Measurements from ENCODE around the gene TTC39C.

TTC39C gene

DNA sequence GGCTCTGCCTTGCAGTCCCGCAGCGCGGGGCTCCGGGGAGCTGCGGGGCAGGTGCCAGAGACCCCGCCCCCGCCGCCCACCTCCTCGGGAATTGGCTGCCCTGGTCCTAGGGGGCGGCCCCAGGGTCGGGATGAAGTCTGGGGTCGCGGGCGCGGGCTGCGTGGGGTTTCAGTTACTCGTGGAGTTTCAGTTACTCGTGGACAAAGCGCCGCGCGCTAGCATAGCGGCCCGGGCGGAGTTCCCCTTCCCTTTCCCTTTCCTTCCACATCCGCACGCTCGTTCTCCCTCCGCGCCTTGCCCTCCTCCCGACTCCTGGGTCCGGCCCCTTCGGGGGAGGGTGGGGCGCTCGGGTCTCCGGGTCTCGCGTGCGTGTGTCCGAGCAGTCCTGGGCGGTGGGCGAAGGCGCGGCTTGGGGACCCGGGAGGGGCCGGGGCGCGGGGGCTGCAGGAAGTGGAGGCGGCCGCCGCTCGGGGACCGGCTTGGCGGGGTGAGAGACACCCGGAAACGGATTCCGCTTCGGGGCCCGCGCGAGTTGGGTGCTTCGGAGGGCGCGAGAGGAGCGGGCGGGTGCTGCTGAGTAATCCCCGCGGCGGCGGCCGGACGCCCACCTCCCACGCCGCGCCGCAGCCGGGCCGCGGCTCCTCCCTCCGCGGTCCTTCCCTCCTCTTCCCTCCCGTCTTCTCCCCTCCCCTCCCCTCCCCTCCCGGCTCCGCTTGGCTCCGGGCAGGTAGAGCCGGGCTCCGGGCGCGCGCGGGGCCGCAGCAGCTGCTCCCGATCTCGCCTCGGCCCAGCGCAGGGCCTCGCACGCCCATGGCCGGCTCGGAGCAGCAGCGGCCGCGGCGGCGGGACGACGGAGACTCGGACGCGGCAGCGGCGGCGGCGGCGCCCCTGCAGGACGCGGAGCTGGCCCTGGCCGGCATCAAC lies at the start of gene TTC39C:
TTC39C (plus strand) TSS at position 693 of the 924 bp plus-strand sequence; CDS start at position 811, 118 bp downstream.
- DNase-seq: peak; percentile 74

DNA sequence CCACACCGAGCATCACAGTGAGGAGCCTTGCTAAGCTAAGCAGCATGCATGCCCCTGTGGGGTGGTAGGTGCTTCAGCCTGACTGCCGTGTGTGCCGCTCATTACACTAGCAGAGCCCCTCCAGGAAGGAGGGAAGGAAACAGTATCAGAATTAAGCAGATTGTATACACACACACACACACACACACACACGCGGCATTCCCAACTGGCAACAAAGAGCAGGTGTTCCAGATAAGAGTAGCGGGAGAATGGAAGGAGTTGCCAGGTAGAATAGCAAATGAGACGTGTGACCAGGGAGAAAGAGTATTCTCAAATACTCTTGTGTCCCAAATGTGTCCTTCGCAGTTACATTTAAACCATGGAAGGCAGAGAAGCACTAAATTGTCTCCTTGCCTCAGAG lies 47.6 kb upstream of the TTC39C start:
- no peak for DNase-seq

DNA sequence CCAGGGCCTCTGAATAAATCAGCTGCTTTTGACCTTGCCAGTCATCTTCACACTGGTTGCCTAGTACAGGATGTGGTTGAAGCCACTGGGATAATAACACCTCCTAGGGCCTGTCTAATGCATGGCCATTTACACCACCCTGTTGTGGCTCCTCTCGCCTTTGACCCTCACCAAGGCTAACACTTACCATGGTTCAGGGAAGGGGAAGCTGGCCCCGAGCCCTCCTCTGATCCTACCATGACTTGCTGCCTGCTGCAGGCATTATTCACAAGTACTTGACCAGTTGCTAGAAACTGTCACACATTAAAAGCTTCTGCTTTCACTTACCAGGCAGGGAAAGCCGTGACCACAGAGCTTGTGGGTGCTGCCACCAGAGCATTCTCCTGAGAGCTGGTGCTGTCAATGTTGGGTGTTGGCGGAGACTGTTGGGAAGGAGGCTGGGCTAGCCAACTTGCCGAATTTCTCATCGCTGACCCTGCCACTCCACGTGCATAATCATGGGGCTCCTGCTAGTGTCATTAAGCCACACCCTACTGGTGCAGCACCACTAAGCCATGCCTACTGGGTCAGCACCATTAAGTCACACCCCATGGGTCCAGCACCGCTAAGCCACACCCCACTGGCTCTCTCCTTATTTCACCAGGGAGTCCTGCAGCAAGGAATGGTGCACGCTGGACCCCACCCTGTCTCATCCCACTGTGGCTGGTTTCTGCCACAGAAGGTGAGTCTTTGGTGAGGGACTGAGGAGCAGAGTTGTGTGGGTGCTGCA lies 47.0 kb upstream of the TTC39C start:
- peak; percentile 23 for DNase-seq

DNA sequence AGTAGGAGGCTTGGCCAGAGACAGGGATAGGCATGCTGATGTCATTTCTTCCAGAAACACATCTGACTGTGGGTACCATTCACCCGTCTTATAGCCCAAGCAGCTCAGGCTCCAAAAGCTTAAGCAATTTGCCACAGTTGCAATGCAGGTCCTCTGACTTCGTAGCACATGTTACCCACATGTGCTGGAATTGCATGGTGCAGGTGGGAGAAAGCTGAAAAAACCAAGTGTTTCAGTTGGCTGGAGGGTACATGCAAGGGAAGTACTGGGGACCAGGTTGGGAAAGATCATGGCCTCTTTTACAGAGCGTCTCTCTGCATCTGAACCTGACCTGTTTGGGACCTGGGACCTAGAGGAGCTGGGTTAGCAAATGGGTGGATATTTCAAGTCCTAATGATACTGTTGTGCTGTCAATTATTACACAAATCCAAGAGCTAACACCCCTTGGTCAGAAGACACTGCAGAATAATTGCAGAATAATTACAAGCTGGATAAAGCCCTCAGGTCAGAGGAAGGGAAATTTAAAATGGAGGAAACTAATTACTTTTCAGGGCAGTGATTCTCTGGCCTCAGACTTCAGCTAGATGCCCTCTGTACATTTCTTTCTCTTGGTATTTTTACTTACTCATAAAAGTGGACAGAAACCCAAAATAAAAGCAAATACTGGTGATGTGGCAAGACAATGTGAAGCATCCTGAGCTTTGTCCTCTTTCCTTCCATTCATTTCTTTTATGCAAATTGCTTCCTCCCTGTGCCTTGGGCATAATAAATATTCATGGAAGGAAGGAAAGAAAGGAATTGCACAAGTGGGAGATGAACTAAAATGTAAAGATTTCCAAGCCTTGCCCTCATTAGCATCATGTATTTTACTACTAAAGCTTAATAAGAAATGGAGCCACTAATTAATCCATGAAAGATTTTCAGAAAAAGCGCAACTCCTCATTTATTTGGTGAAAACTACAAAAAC lies 45.6 kb upstream of the TTC39C start:
- no peak for DNase-seq

DNA sequence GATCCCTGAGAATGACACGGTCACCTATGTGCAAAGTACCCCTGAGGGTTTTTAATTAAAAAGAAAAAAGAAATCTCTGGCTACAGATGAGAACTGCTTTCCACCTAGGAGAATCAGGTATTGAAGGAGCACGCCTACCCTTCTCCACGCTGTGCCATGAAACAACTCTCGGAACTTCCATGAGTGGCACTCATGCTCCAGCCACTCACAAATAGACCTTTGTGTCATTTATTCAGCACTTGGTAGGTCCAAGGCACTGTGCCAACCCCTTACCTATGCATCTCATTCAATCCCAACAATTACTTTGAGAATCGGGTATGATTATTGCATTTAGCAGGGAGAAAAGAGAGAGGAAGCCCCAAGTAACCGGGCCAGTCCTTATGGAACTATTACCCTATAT lies 44.9 kb upstream of the TTC39C start:
- no peak for DNase-seq

DNA sequence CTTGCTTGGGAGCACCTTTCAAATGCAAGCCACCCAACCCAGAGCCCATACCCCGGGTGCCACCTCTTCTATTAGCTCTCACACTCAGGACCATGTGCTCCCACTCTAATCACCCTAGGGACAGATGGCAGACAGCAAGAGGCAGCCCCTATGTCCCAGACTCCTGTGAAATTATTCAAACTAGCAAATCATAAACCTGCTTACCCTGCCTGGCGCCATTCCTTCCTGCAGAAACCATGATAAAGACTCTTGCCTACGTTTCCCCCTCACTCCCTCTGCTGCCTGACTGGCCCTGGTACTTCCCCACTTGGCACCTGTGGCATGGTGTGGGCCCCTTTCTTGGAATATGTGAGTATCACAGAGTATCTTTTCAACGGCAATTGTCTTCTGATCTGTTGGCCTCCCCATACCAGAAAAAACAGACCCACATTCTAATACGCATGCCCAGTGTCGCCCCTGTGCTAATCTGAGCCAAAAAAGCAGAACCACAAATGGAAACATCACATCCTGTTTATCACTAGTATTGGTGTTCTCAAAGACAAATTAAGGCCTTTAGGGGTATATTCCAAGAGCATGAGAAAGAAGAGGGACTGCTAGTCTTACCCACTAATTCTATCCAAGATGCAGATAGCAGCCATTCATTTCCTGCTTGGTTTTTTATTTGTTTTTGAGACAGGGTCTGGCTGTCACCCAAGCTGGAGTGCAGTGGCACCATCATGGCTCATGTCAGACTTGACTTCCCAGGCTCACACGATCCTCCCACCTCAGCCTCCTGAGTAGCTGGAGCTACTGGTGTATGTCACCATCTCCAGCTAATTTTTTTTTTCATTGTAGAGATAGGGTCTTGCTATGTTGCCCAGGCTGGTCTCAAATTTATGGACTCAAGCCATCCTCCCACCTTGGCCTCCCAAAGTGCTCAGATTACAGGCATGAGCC lies 44.1 kb upstream of the TTC39C start:
- DNase-seq: peak; percentile 50

DNA sequence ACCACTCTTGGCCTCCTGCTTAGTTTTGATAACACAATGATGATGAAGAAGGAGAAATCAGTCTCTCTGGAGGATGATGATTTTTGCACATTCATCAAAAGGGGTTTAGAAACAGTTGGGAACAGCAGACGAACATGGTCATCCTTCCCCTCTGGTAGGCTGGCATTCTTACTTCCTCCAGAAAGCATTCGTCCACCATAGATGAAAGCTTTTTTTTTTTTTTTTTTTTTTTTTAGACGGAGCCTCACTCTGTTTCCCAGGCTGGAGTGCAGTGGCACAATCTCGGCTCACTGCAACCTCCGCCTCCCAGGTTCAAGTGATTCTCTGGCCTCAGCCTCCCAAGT lies 43.5 kb upstream of the TTC39C start:
- no peak for DNase-seq

DNA sequence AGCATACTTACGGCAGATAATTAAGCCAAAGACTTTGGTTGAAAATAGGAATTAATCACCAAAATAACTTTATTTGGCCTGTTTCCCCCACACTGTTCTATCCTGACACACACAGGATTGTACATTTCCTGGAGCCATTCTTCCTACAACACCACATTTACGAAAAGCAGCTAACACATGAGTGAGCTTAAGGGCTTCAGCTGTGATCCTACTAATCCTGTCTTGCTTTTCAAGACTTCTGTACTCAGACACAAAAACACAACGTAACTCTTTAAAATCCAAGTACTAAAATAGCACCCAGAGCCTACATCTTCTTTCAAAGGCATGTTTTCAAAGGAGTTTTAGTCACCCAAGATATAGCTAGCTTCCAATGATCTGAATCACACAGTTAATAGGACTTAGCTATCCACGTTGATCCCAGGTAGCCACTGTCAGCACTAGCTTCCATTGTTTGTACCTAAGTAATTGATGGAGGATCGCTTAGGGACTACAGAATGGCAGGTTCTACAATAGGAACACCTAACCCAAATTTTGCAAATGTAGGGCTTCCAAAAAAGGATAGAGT lies 42.8 kb upstream of the TTC39C start:
- DNase-seq: no peak

DNA sequence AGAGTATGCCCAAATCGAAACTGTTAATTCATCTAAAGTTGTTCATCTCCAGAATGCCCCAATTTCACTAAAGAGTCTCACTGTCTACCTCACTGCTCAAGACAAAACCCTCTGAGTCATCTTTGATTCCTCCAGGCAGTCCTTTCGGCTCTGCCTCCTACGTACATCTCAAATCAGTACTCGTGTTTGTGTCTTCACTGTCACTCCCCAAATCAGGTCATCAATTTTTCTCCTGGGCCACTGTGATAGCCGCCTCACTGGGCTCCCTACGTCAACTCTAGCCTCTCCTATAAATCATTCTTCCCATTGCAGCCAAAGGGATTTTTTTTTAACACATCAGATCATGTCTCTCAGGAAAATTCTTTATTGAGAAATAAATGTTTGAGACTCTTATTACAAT lies 42.1 kb upstream of the TTC39C start:
- DNase-seq: no peak

DNA sequence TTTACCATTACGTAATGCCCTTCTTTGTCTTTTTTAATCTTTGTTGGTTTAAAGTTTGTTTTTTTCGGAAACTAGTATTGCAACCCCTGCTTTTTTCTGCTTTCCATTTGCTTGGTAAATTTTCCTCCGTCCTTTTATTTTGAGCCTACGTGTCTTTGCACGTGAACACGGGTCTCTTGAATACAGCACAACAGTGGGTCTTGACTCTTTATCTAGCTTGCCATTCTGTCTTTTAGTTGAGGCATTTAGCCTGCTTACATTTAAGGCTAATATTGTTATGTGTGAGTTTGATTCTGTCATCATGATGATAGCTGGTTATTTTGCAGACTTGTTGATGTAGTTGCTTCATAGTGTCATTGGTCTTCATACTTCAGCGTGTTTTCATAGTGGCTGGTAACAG lies 37.5 kb upstream of the TTC39C start:
- DNase-seq: no peak

DNA sequence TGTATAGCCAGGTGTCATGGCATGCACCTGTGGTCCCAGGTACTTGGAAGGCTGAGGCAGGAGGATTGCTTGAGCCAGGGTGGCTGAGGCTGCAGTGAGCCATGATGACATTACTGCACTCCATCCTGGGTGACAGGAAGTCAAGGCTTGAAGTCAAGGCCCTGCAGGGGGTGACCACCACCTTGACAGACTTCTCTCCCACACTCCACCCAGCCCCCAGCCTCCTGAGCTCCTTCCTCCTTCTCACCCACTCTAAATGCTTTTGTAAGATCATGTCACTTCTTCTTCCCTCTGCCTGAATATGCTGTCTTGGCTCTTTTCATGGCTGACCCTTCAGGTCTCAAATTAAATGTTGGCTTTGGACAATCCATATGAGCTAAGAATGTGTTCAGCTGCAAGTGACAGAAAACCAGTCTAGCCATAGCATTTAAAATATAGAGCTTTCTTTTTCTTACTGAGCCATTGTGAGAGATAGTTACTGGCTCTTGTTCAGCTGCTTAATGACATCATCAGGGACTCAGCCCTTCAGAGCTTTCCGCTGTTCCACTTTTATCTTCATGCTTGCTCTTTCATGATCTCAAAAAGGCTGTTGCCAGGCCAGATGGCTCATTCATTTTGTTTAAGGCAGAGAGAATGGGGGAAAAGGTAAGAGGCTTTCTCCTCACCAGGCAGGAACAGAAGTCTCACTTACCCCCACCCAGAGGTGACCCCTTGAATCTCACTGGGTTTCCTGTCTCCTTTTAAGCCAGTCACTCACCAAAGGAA lies 36.7 kb upstream of the TTC39C start:
- no peak for DNase-seq

DNA sequence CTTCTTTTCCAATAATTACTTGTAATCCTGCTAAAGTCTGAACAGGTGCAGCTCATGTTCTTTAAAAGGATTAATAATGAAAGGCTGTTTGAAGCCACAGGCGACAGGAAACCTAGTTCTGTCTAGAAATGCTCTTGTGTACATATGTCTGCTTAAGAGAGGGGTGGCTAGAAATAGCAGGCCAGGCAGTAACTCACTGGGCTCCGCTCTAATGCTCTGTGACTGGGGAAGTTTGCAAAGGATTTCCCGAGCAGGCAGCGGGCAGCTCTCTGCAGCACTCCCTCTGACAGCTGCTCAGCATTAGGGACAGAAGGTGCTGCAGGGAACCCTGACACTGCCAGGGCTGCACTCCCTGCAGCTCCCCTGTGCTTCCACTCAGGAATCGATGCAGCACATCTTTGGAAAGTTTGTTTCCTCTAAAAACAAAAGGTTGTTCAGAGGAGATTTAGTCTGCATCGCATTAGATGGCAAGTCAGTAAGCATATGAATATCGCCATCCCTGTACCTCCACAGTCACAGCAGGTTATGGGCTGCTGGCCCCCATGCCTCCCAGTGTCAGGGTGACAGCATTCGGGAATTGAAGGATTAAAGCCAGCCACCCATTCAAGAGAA lies 33.1 kb upstream of the TTC39C start:
- DNase-seq: no peak

DNA sequence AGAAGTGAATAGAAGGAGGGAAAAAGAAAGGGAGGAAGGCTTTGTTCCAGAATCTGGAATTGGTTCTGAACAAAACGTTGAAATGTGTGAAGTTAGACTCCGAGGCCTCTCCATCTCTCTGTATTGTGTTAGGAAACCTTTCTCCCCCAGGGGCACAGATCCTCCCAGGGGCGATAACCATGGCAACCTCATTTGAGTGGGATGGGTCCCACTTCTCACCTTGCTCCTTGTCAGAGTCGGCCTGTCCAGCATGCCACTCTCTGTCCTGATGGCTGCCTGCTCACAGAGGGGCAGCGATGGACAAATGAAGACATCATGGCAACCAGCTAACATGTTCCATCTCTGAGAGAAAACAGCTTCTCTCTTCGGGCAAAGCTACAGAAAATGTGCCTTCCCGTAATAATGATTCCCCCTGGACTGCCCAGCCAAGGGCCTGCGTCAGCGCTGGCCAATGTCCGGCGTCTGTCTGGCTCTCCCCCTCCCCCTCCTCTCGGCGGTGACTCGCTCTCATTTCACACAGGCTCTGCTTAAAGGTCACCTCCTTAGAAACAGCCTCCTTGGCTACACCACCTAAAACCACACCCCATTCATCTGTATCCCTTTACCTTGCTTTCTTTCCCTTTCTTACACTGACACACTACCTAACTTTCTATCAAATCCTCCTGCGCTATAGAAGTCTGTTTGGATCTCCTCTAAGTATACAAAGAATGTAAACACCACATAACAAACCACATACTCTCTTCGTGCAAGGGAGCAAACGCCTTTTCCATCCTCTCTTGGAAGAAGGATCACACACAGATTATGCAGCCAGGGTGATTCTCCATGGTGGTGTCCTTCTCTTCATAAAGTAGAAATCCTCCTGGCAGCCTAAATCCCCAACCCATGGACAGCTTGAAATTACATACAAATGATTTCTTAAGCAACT lies 32.1 kb upstream of the TTC39C start:
- DNase-seq: no peak

DNA sequence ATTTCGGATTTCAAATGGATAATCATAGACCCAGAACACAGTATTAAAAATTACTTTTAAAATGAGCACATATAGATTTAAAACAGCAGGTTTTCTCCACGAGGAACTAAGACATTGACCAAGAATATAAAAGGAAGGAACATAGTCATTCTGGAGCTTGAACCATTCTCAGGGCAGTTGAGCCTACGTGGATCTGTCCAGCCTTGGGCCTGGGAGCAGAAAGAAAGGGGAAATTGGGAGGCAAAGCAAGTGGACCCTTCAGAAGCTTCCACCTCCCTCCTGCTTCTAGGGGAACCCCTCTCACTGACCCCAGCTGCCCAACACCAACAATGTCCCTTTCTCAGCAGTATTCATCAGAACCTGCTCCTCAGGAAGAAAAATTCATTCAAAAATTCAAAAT lies 31.4 kb upstream of the TTC39C start:
- no peak for DNase-seq

DNA sequence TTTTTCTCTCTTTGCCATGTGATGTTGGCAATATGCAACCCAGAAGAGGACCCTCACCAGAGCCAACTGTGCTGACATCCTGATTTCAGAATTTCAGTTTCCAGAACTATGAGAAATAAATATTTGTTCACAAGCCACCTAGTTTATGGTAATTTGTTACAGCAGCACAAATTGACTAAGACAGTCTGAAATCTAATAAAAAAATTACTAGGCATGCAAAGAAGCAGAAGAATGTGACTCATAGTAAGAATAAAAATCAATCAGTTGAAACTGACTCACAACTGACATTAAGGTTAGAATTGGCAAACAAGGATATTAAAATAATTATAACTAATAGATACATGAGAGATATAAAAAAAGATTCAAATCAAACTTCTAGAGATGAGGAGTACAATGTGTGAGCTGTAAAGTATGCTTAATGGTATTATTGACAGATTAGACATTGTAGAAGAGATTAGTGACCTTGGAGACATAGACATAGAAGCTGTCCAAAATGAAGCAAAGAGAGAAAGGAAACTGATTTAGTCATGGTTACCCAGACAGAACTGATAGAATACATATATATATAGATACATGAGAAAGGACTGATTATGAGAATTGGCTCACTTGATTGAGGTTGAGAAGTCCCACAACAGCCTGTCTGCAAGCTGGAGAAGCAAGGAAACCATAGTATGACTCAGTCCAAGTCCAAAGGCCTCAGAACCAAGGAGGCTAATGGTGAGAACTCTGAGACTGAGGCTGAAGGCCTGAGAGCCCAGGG lies 27.8 kb upstream of the TTC39C start:
- no peak for DNase-seq

DNA sequence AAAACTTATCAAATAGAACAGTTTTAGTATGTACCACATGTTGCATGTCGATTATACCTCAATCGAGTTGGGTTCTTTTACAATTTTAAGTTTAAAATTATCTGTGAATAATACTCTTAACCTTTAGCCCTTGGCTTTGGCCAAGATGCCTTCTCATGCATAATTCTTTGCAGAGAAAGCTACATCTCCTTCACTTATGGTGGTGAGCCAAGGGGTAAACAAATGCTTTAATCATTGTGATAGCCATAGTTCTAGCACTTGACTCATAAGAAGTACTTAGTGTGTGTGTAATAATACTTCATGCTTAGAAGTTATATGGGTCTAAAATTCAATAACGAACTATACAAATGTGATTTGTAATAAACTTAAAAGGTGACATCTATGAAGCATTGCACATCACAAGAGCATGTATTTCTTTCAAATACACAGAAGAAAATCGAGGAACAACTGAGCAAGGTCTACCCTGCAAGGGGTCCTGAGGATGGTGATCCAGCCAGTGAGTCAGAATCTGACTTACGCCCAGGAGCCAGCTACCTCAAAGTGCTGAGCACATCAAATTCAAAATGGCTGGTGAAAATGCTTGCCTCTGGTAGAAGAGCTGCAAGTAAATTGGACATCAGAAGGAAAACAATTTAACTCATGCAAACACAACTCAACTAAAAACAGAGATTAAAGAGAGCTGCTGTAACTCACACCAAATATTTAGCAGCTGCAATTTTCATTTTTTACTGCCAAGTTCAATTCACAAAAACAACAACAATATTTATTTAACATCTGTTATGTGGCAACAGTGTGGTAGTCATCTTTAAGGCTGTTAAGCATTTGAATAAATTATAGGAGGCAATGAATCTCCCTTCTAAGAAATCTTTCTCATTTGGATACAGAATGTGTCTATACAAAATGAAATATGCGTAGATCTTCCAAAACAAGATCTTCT lies 23.8 kb upstream of the TTC39C start:
- DNase-seq: no peak

All from hematopoietic multipotent progenitor cell treated with erythropoietin and hydrocortisone succinate and interleukin-3 and kit ligand, for 6 days (in vitro differentiated cells).